ENCODE results near the gene TDRD9. TPM values are rescaled to one million over a fixed set of nuclear protein-coding genes. Genes with fewer than 3 reads are reported as not detected.

Gene TDRD9
- total RNA-seq, 1 donor from 2014 or later, result 4.8 TPM

DNA sequence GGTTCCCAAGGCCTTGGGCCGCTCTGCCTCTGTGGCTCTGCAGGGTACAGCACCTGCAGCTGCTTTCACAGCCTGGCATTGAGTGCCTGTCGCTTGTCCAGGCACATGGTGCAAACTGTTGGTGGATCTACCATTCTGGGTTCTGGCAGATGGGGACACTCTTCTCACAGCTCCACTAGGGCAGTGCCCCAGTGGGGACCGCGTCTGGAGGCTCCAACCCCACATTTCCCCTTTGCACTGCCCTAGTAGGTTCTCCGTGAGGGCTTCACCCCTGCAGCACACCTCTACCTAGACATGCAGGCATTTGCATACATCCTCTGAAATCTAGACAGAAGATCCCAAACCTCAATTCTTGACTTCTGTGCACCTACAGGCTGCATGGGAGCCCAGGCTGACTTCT, 138.0 kb downstream of the TDRD9 start:
- TF ChIP-seq CTCF (IDR thresholded peaks at IDR 0.05; ENCODE audit: borderline replicate concordance), result no peak
- intact Hi-C loops (cut with micrococcal nuclease), result no loop called here
- Histone ChIP-seq H3K4me3 (no peak overlapping the region), H3K36me3 (no peaks in the 10 kb centered on the region), H3K27ac (replicated peaks) (no peak overlapping the region), H3K27me3 (ENCODE audit: low read depth) (peaks cover 67% of the 10 kb centered on the region), H3K9me3 (replicated peaks) (peaks cover 9% of the 10 kb centered on the region), H3K4me1 (no peaks in the 10 kb centered on the region)
- DNase-seq, result no peak

DNA sequence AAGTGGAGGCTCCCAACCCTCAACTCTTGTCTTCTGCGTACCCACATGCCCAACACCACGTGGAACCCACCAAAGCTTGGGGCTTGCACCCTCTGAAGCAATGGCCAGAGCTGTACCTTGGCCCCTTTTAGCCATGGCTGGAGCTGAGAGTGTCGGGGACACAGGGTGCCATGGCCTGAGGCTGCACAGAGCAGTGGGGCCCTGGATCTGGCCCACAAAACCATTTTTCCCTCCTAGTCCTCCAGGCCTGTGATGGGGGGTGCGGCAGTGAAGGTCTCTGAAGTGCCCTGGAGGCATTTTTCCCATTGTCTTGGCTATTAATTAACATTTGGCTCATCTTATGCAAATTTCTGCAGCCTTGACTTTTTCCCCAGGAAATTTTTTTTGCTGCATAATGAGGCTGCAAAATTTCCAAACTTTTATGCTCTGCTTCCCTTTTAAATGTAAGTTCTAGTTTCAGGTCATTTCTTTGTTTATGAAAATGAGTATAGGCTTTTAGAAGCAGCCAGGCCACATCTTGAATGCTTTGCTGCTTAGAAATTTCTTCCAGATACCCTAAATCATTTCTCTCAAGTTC, 138.6 kb downstream of the TDRD9 start:
- Histone ChIP-seq H3K4me3 (no peak overlapping the region), H3K27ac (replicated peaks) (no peak overlapping the region), H3K4me1 (no peaks in the 10 kb centered on the region), H3K27me3 (ENCODE audit: low read depth) (peaks cover 70% of the 10 kb centered on the region), H3K9me3 (replicated peaks) (peaks cover 9% of the 10 kb centered on the region), H3K36me3 (no peaks in the 10 kb centered on the region)
- intact Hi-C loops (cut with micrococcal nuclease), result no loop called here
- no peak for DNase-seq
- no peak for TF ChIP-seq CTCF (IDR thresholded peaks at IDR 0.05; ENCODE audit: borderline replicate concordance)

DNA sequence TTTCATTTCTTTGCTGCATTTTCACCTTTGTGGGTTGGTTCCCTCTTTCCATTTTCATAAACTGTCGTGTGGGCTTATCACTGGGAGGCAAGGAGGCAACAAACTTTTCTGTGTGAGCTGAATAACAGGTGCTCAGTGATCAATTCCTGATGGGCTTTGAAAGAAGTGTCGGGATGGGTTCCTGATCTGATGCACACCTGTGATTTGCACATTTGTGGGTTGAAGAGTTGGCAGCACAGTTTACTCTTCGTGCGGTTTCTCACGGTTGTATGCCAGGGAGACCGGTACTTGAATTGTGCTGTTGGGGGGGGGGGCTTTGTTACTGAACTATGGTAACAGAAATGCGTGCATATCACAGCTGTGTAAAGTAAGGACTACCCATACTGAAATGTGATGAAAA, 141.3 kb downstream of the TDRD9 start:
- H3K36me3 ChIP-seq, result no peaks in the 10 kb centered on the region
- H3K4me1 ChIP-seq, result no peaks in the 10 kb centered on the region
- H3K27ac ChIP-seq (replicated peaks), result no peak overlapping the region
- no peak for DNase-seq
- intact Hi-C loops (cut with micrococcal nuclease), result no loop called here
- no peak overlapping the region for H3K4me3 ChIP-seq
- no peak for TF ChIP-seq CTCF (IDR thresholded peaks at IDR 0.05; ENCODE audit: borderline replicate concordance)
- peaks cover 73% of the 10 kb centered on the region for H3K27me3 ChIP-seq (ENCODE audit: low read depth)
- peaks cover 20% of the 10 kb centered on the region for H3K9me3 ChIP-seq (replicated peaks)

GRCh38 chr14:104072586-104072985, 144.3 kb downstream of the TDRD9 start:
- H3K9me3 ChIP-seq (replicated peaks), result peaks cover 11% of the 10 kb centered on the region

DNA sequence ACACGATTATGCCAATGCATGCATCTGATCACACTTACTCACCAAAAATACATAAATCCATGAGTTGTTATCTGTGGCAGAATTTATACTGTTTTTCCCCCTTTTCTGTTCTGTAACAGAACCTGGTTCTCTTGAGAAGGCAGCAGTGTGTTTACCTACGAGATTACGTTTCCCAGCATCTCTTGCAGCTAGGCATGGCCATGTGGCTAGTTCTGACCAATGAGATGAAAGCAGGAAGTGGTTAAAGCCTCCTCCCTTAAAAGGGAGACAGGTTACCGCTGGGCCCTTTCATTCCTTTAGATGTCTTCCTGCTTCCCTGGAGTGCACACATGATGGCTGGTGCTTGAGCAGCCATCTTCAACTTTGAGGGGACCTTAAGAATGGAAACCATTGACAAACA, 145.5 kb downstream of the TDRD9 start:
- intact Hi-C loops (cut with micrococcal nuclease), result no loop called here
- Histone ChIP-seq H3K27ac (replicated peaks) (no peak overlapping the region), H3K4me1 (no peaks in the 10 kb centered on the region), H3K4me3 (no peak overlapping the region), H3K36me3 (no peaks in the 10 kb centered on the region), H3K9me3 (replicated peaks) (peaks cover 11% of the 10 kb centered on the region), H3K27me3 (ENCODE audit: low read depth) (peaks cover 50% of the 10 kb centered on the region)
- no peak for DNase-seq
- no peak for TF ChIP-seq CTCF (IDR thresholded peaks at IDR 0.05; ENCODE audit: borderline replicate concordance)

More at GRCh38 chr14:104072586-104072985, 144.3 kb downstream of the TDRD9 start:
- no peak overlapping the region for H3K4me3 ChIP-seq
- no peak for TF ChIP-seq CTCF (IDR thresholded peaks at IDR 0.05; ENCODE audit: borderline replicate concordance)
- H3K36me3 ChIP-seq, result no peaks in the 10 kb centered on the region
- DNase-seq, result no peak
- intact Hi-C loops (cut with micrococcal nuclease), result no loop called here
- no peaks in the 10 kb centered on the region for H3K4me1 ChIP-seq
- no peak overlapping the region for H3K27ac ChIP-seq (replicated peaks)
- H3K27me3 ChIP-seq (ENCODE audit: low read depth), result peaks cover 56% of the 10 kb centered on the region
